Hepatocyte (in vitro differentiated cells): ENCODE measurements around the gene ZC3H7A.

Experiments
- EZH2 ChIP-seq: fragments of 200-600 bp; sonication (generic); IDR thresholded peaks from 2 replicates; pipeline ENCODE4 v1.6.1; 2016; ENCODE audit warnings: antibody characterized with exemption, mild to moderate bottlenecking, borderline replicate concordance
- TF ChIP-seq, protein P1 (sequence below): fragments of 200-600 bp; sonication (generic); IDR thresholded peaks from 2 replicates; pipeline ENCODE4 v1.5.1; 2016; ENCODE audit warnings: antibody characterized with exemption, mild to moderate bottlenecking; ENCODE audit not compliant: poor library complexity

DNA sequence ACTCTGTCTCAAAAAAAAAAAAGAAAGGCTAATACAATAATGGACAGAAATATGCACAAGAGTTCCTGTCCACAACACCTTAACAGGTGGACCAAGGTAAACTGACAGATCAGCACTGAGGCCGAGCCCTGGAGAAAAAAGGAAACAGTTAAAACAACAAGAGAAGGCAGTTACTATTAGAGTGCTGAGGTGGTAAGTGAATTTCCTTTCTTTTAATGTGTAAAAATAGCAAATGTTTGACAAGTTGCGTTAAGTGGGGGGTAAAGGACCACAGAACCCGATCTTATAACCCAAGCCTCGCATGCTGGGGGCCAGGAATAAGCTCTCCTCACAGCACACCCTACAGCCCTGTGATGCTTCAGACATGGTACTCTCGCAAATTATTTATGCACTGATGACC, 79.2 kb downstream of the ZC3H7A start:
- TF ChIP-seq, protein P1, sequence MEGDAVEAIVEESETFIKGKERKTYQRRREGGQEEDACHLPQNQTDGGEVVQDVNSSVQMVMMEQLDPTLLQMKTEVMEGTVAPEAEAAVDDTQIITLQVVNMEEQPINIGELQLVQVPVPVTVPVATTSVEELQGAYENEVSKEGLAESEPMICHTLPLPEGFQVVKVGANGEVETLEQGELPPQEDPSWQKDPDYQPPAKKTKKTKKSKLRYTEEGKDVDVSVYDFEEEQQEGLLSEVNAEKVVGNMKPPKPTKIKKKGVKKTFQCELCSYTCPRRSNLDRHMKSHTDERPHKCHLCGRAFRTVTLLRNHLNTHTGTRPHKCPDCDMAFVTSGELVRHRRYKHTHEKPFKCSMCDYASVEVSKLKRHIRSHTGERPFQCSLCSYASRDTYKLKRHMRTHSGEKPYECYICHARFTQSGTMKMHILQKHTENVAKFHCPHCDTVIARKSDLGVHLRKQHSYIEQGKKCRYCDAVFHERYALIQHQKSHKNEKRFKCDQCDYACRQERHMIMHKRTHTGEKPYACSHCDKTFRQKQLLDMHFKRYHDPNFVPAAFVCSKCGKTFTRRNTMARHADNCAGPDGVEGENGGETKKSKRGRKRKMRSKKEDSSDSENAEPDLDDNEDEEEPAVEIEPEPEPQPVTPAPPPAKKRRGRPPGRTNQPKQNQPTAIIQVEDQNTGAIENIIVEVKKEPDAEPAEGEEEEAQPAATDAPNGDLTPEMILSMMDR, result no peak
- no peak for TF ChIP-seq EZH2
